ENCODE measurements around the gene TRIM47. TPM values are rescaled to one million over a fixed set of nuclear protein-coding genes. Genes with fewer than 3 reads are reported as not detected.

The TRIM47 gene
- total and polyA plus RNA-seq, 2 of the 13 experiments (the other 11 are each of a cell fraction or from before 2014, with no cell fraction given) = 33.5 to 82.0 TPM

GRCh38 chr17:75846692-75847613 lies 31.4 kb downstream of the TRIM47 start (continued):
- TF ChIP-seq EEA1 (CRISPR knock-in tag; IDR thresholded peaks at IDR 0.05; ENCODE audit: borderline replicate concordance) (no peak), FIP1L1 (IDR thresholded peaks at IDR 0.05; ENCODE audit: borderline replicate concordance, insufficient read depth, low read depth, low read length) (no peak), ARID5B (CRISPR knock-in tag; IDR thresholded peaks at IDR 0.05) (peak; percentile 86; the same call in 1 of the 2 replicates), TARDBP (CRISPR knock-in tag; IDR thresholded peaks at IDR 0.05) (peak; percentile 97), NCOR1 (IDR thresholded peaks at IDR 0.05; ENCODE audit: borderline replicate concordance, low read length) (peak; percentile 88; the same call in 1 of the 2 replicates), ZBTB21 (CRISPR knock-in tag; IDR thresholded peaks at IDR 0.05) (peak; percentile 55; the same call in 1 of the 2 replicates), ZNF329 (CRISPR knock-in tag; IDR thresholded peaks at IDR 0.05; ENCODE audit: low read depth) (peak; percentile 77), ZFP90 (CRISPR knock-in tag; IDR thresholded peaks at IDR 0.05; ENCODE audit: borderline replicate concordance) (peak; percentile 83; the same call in 1 of the 2 replicates), ZNF543 (CRISPR knock-in tag; IDR thresholded peaks at IDR 0.05) (peak; percentile 97), ZBTB25 (CRISPR knock-in tag; IDR thresholded peaks at IDR 0.05) (0 out of 2 replicates have a peak, but pooled peaks have one; percentile 44), ARID4A (CRISPR knock-in tag; IDR thresholded peaks at IDR 0.05; ENCODE audit: borderline replicate concordance) (peak; percentile 92), ZFY (CRISPR knock-in tag; IDR thresholded peaks at IDR 0.05) (peak; percentile 84), WIZ (CRISPR knock-in tag; IDR thresholded peaks at IDR 0.05) (no peak), TBL1XR1 (IDR thresholded peaks at IDR 0.05; ENCODE audit: borderline replicate concordance, low read length, partially characterized antibody) (no peak), FOSL1 (CRISPR knock-in tag; IDR thresholded peaks at IDR 0.05; ENCODE audit: borderline replicate concordance) (peak; percentile 37; the same call in 1 of the 2 replicates)
- TF ChIP-seq, protein P1, sequence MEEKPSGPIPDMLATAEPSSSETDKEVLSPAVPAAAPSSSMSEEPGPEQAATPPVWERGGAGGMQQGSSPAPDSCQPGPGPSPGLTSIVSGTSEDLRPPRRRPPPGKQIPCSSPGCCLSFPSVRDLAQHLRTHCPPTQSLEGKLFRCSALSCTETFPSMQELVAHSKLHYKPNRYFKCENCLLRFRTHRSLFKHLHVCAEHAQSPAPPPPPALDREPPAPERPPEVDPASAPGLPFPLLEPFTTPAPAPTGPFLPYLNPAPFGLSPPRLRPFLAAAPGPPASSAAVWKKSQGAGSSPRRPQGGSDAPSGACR (CRISPR knock-in tag; IDR thresholded peaks at IDR 0.05) = peak; percentile 82

Data from HepG2 (cell line).